Activated T-helper 1 cell treated with anti-CD3 and anti-CD28 coated beads, Interleukin-12 subunit alpha, Interleukin-12 subunit beta, Interleukin-2, Interleukin-4 antibody, amounts not matched to agents 30 ng/mL and 10 ng/mL and 1 ng/mL, durations not matched to agents 14 hours and 24 hours and 36 hours (primary cell): ENCODE data around the gene IL6. TPM values are rescaled to one million over a fixed set of nuclear protein-coding genes. Genes with fewer than 3 reads are reported as not detected.

ENCODE experiments used
- total RNA-seq: library from RNA; stranded (reverse); gene quantifications from 2 replicates; pipeline ENCODE4 v1.2.3, GENCODE V29; 2022

Gene IL6
- total RNA-seq, 1 donor from 2014 or later, result 0.54 TPM

Other genes with a start within 250 kb of the IL6 start
- gene STEAP1B, start 227.0 kb upstream of the IL6 start, total RNA-seq, result 0.16 TPM in 1 of 2 replicates, not detected in the other
- 187 and 225 TPM in 2 replicates for gene TOMM7, start 95.6 kb downstream of the IL6 start, total RNA-seq